HG03139 (cell line): ENCODE measurements around the gene SLC24A3.

Experiments
- ATAC-seq: cut with Tn5 transposase; IDR thresholded peaks from one replicate; pipeline ENCODE4 v1.9.1; 2021; ENCODE audit not compliant: unreplicated experiment

The SLC24A3 gene

GRCh38 chr20:19571996-19572395, 359.6 kb downstream of the SLC24A3 start:
- no peak for ATAC-seq

- no peak for ATAC-seq
Measured at GRCh38 chr20:19577692-19578091, 365.2 kb downstream of the SLC24A3 start.

GRCh38 chr20:19582782-19583181, 370.3 kb downstream of the SLC24A3 start:
- ATAC-seq: no peak

- ATAC-seq: no peak
Measured at GRCh38 chr20:19583532-19584175, 371.2 kb downstream of the SLC24A3 start.

GRCh38 chr20:19588241-19588640, 375.8 kb downstream of the SLC24A3 start:
- no peak for ATAC-seq

- ATAC-seq: no peak
Measured at GRCh38 chr20:19588732-19589131, 376.3 kb downstream of the SLC24A3 start.

- no peak for ATAC-seq
Measured at GRCh38 chr20:19589787-19590362, 377.4 kb downstream of the SLC24A3 start.

- ATAC-seq: no peak
Measured at GRCh38 chr20:19590382-19590781, 377.9 kb downstream of the SLC24A3 start.

- no peak for ATAC-seq
Measured at GRCh38 chr20:19593762-19594161, 381.3 kb downstream of the SLC24A3 start.

- no peak for ATAC-seq
Measured at GRCh38 chr20:19594896-19595295, 382.5 kb downstream of the SLC24A3 start.

GRCh38 chr20:19598117-19598850, 385.8 kb downstream of the SLC24A3 start:
- no peak for ATAC-seq

- no peak for ATAC-seq
Measured at GRCh38 chr20:19599200-19599599, 386.8 kb downstream of the SLC24A3 start.

GRCh38 chr20:19600042-19600441, 387.6 kb downstream of the SLC24A3 start:
- no peak for ATAC-seq

GRCh38 chr20:19601126-19601810, 388.8 kb downstream of the SLC24A3 start:
- no peak for ATAC-seq

- no peak for ATAC-seq
Measured at GRCh38 chr20:19602675-19603375, 390.4 kb downstream of the SLC24A3 start.

- ATAC-seq: no peak
Measured at GRCh38 chr20:19603376-19603750, 390.9 kb downstream of the SLC24A3 start.

- no peak for ATAC-seq
Measured at GRCh38 chr20:19605786-19606485, 393.5 kb downstream of the SLC24A3 start.

- ATAC-seq: no peak
Measured at GRCh38 chr20:19609642-19610223, 397.3 kb downstream of the SLC24A3 start.

- ATAC-seq: no peak
Measured at GRCh38 chr20:19615629-19616028, 403.2 kb downstream of the SLC24A3 start.

GRCh38 chr20:19616081-19616480, 403.6 kb downstream of the SLC24A3 start:
- ATAC-seq: no peak
